IPS-NIHi7 (cell line): ENCODE measurements around the gene AP2A2.

ENCODE experiments used
- DNase-seq: peaks from one replicate; pipeline ENCODE4 v3.0.0; 2012; ENCODE audit warnings: mixed read lengths; ENCODE audit errors: extremely low spot score

Gene AP2A2

DNA sequence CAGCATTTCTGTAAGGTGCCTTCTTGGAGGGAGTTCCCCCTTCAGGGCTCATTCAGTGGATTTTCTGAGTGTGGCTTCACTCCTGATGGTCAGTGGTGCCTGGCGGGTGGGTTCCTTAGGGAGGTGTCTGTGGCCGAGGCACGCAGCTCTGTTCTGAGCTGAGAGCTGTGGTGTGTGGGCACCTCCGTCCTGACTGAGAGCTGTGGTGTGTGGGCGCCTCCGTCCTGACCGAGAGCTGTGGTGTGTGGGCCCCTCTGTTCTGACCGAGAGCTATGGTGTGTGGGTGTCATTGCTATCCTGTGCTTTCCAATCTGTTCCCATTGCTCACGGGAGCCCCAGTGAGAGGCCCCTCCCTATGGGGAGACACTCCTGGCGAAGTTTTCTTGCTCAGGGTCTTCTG, 71.0 kb downstream of the AP2A2 start:
- DNase-seq, result no peak

- DNase-seq, result no peak
Measured at GRCh38 chr11:997907-998306, 72.2 kb downstream of the AP2A2 start.

DNA sequence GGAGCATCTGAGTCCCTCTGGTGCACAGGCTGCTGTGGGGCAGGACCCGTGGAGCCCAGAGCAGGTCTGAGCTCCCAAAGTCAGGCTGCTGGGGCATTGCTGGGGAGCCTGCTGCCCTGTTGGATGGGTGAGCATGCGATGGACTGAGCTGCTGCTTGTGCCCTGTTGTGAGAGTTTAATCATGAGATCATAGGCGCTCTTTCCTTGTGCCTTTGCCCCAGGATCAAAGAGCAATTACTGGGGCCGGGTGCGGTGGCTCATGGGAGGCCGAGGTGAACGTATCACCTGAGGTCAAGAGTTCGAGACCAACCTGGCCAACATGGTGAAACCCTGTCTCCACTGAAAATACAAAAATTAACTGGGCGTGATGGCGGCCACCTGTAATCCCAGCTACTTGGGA, 73.3 kb downstream of the AP2A2 start:
- no peak for DNase-seq

- DNase-seq, result no peak
Measured at GRCh38 chr11:1000357-1001278, 74.9 kb downstream of the AP2A2 start.

GRCh38 chr11:1001617-1002405, 76.1 kb downstream of the AP2A2 start:
- DNase-seq, result no peak

- DNase-seq, result no peak
Measured at GRCh38 chr11:1002406-1002984, 76.8 kb downstream of the AP2A2 start.

DNA sequence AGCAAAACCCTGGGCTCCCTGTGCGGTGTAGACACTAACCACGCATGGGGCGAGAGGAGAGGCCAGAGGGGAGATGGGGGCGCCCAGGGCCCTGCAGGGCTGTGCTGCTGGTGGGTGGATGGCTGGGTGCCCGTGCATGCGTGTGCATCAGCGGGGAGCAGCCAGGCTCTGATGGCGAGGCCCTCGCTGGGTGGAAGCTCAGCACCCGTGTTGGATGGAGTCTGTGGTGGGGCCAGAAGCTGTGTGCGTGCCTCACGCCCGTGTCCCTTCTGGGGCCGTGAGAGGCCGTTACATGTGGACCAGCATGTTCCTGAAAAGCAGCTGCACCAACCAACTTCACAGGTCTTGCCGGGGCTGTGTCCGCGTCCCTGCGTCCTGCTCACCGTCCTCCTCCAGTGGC, 77.5 kb downstream of the AP2A2 start:
- DNase-seq, result no peak

- no peak for DNase-seq
Measured at GRCh38 chr11:1005928-1006327, 80.3 kb downstream of the AP2A2 start.

GRCh38 chr11:1006762-1007161, 81.1 kb downstream of the AP2A2 start:
- DNase-seq, result no peak

GRCh38 chr11:1007279-1007678, 81.6 kb downstream of the AP2A2 start:
- no peak for DNase-seq

DNA sequence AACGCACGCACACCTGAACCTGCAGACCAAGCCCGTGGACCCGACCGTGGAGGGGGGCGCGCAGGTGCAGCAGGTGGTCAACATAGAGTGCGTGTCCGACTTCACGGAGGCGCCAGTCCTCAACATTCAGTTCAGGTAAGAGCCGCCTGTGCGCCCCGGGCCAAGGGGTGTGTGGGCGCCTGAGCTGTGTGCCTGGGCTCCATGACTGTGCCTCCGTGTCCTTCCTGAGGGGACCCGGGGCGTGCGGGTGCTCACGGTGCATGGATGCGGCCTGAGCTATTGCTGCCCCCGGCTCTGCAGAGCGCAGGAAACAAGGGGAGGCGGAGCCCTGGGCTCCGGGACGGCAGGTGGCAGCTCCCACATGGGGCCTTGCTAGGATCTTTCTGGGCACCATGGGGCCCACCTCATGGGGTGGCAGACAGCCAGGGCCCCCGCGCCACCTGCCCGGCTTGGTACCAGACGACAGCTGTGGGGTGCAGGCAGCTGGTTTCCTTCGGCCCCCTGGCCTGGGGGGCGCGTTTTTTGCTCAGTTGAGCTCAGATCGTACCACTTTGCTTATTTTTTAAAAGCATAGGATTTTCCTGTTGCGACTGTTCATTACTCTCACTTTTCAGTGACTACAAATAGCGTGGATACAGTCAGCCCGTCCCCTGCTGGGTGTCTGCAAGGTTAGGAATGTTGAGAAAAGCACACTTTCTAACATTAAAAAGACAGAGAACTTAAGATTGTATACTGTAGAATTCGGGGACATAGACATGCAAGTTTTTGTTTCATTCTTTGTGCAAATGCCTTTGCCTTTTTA, 82.5 kb downstream of the AP2A2 start:
- DNase-seq, result no peak

- no peak for DNase-seq
Measured at GRCh38 chr11:1008803-1009145, 83.1 kb downstream of the AP2A2 start.

DNA sequence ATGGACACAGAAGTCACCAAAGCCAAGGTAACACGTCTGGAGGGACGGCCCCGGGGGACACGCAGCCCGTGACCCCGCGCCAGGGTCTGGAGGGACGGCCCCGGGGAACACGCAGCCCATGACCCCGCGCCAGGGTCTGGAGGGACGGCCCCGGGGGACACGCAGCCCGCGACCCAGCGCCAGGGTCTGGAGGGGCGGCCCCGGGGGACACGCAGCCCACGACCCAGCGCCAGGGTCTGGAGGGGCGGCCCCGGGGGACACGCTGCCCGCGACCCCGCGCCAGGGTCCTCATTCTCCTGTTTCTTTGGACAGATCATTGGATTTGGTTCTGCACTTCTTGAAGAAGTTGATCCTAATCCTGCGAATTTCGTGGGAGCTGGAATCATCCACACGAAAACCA, 83.7 kb downstream of the AP2A2 start:
- DNase-seq, result no peak

DNA sequence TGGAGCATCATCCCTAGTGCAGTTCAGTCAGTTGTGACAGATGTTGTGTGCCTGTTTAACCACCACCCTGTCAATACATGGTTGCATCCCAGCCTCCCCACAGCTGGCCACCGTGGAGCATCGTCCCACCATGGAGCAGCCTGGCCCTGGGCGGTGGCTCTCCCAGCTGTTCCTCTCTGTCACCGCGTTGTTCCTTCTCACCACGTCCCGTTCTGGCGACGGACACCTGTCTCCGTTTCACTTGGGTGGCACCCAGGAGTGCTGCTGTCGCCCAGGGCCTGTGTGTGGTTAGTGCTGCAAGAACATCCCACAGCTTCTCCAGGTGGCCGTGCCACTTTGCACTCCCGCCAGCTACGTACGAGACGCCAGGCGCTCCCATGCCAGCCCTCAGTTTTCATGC, 84.3 kb downstream of the AP2A2 start:
- DNase-seq, result no peak

- DNase-seq, result no peak
Measured at GRCh38 chr11:1010551-1011319, 85.1 kb downstream of the AP2A2 start.

GRCh38 chr11:1011320-1011698, 85.6 kb downstream of the AP2A2 start:
- no peak for DNase-seq

- no peak for DNase-seq
Measured at GRCh38 chr11:1012291-1012690, 86.6 kb downstream of the AP2A2 start.

DNA sequence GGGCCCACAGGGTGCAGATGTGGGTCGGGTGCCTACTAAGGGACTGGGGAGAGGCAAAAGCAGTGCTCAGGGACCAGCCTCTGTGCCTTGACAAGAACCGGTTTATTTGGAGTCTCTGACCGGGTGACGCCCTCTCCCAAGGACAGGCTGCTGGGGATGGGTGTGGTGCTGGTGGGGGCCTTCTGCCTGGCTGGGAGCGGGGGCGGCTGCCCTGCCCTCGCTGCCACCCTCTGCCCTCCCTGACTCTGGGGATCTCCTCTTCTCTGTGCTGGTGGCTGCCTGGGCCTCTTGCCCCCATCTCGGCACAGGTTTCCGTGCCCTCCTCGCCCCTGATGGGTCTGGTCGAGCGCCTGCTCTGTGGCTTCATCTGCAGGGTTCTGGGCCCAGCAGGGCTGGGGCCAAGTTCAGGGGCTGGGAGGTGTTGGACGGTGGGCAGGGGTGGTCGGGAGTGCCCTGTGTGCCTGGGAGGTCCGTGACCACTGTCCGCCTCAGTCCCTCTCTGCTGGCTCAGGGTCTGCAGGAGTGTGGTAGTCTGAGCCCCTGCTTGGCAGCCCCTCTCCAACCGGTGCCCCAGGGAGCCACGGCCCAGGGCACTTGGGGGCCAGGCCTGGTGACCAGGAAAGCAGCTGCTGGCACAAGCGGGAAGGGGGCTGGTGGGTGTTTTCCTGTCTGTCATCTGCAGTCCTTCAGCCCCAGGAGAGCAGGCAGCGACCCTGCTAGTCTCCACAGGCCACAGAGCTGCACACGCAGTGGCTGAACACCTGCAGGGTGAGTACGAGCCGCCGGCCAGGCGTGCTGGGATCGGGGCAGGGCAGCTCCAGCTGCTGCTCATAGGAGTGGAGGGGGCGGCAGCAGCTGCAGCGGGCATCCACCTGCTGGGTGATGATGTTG, 87.3 kb downstream of the AP2A2 start:
- no peak for DNase-seq

- DNase-seq, result no peak
Measured at GRCh38 chr11:1013631-1013935, 87.9 kb downstream of the AP2A2 start.

- no peak for DNase-seq
Measured at GRCh38 chr11:1014276-1014675, 88.6 kb downstream of the AP2A2 start.
